DND-41 (cell line): ENCODE results near the gene RASL11A.

Experiments
- EZH2 ChIP-seq: IDR thresholded peaks from 3 replicates; pipeline ENCODE4 v1.6.1; 2012; ENCODE audit warnings: borderline replicate concordance, low read depth, mild to moderate bottlenecking, moderate library complexity, low read length, inconsistent platforms; ENCODE audit not compliant: severe bottlenecking
- TF ChIP-seq, protein P1 (sequence below): IDR thresholded peaks from 2 replicates; pipeline ENCODE4 v1.5.1; 2012; ENCODE audit warnings: borderline replicate concordance, low read length, moderate library complexity, mild to moderate bottlenecking; ENCODE audit not compliant: poor library complexity, severe bottlenecking; ENCODE audit errors: extremely low read depth

DNA sequence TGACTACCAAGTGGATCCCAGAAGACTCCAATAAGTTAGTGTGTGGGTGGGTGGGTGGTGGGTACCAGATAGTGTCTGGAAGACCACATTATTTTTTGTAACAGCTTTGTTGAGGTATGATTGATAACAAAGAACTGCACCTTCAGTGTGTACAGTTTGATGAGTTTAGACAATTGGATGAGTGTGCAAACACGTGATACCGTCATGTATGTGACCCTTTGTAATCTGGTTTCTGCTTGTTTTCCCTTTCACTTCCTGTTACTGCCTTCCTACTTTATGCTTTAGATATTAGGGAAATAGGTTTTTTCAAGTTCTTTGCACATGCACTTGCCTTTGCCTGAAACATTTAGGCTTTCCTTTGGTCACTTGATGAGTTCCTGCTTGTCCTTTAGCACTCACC is 10.8 kb upstream of the RASL11A start:
- TF ChIP-seq EZH2: no peak
- TF ChIP-seq, protein P1, sequence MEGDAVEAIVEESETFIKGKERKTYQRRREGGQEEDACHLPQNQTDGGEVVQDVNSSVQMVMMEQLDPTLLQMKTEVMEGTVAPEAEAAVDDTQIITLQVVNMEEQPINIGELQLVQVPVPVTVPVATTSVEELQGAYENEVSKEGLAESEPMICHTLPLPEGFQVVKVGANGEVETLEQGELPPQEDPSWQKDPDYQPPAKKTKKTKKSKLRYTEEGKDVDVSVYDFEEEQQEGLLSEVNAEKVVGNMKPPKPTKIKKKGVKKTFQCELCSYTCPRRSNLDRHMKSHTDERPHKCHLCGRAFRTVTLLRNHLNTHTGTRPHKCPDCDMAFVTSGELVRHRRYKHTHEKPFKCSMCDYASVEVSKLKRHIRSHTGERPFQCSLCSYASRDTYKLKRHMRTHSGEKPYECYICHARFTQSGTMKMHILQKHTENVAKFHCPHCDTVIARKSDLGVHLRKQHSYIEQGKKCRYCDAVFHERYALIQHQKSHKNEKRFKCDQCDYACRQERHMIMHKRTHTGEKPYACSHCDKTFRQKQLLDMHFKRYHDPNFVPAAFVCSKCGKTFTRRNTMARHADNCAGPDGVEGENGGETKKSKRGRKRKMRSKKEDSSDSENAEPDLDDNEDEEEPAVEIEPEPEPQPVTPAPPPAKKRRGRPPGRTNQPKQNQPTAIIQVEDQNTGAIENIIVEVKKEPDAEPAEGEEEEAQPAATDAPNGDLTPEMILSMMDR: no peak
